ENCODE measurements around the gene HSPH1.
"Not testable (repeated sequence)": the region's sequence is repeated elsewhere in the genome, so short reads cannot be mapped to it uniquely, and the experiment has no call there.

The HSPH1 gene

GRCh38 chr13:31122544-31123260, 39.0 kb downstream of the HSPH1 start:
- DNase-seq, result no peak

GRCh38 chr13:31122143-31122542, 39.6 kb downstream of the HSPH1 start:
- no peak for DNase-seq

GRCh38 chr13:31121379-31122140, 40.1 kb downstream of the HSPH1 start:
- no peak for DNase-seq

GRCh38 chr13:31119966-31120700, 41.6 kb downstream of the HSPH1 start:
- DNase-seq, result no peak

- DNase-seq, result no peak
Measured at GRCh38 chr13:31119526-31119925, 42.2 kb downstream of the HSPH1 start.

GRCh38 chr13:31116224-31116623, 45.5 kb downstream of the HSPH1 start:
- DNase-seq, result no peak

GRCh38 chr13:31115616-31116015, 46.1 kb downstream of the HSPH1 start:
- DNase-seq, result no peak

- no peak for DNase-seq
Measured at GRCh38 chr13:31114641-31115040, 47.1 kb downstream of the HSPH1 start.

GRCh38 chr13:31111136-31111535, 50.6 kb downstream of the HSPH1 start:
- no peak for DNase-seq

- DNase-seq, result no peak
Measured at GRCh38 chr13:31110617-31111016, 51.1 kb downstream of the HSPH1 start.

GRCh38 chr13:31110169-31110568, 51.5 kb downstream of the HSPH1 start:
- DNase-seq, result no peak

GRCh38 chr13:31107109-31107508, 54.6 kb downstream of the HSPH1 start:
- DNase-seq, result no peak

GRCh38 chr13:31105856-31106255, 55.8 kb downstream of the HSPH1 start:
- no peak for DNase-seq

- DNase-seq, result no peak
Measured at GRCh38 chr13:31105020-31105795, 56.5 kb downstream of the HSPH1 start.

GRCh38 chr13:31102905-31103304, 58.8 kb downstream of the HSPH1 start:
- DNase-seq, result no peak

GRCh38 chr13:31101472-31102170, 60.1 kb downstream of the HSPH1 start:
- DNase-seq, result no peak

GRCh38 chr13:31100721-31101120, 61.0 kb downstream of the HSPH1 start:
- DNase-seq, result no peak

GRCh38 chr13:31097911-31098434, 63.7 kb downstream of the HSPH1 start:
- not testable (repeated sequence) for DNase-seq

- no peak for DNase-seq
Measured at GRCh38 chr13:31096654-31097302, 64.9 kb downstream of the HSPH1 start.

GRCh38 chr13:31094331-31095015, 67.2 kb downstream of the HSPH1 start:
- no peak for DNase-seq

Data from effector CD4-positive, alpha-beta T cell (primary cell).